Stimulated activated naive CD8-positive, alpha-beta T cell treated with anti-CD3 and anti-CD28 coated beads, Interleukin-15, amount 100 ng/mL, for 72 hours (primary cell): ENCODE measurements around the gene BTBD8.

Experiments
- ATAC-seq: fragments of 150-1000 bp; cut with Tn5 transposase; 2 replicates; pipeline ENCODE4 v1.10.0; 2021; ENCODE audit warnings: mild to moderate bottlenecking, moderate library complexity
- DNase-seq, 2 donors: peaks; one replicate each; pipeline ENCODE4 v3.0.0; 2021 to 2022
- H3K27ac Mint-ChIP-seq, 2 donors: one replicate each; pipeline ENCODE4 v1.8.0; 2022; ENCODE audit warnings: mild to moderate bottlenecking in 2 of 2, mixed read lengths in 2 of 2, moderate library complexity in 2 of 2
- H3K27me3 Mint-ChIP-seq: one replicate; pipeline ENCODE4 v1.8.0; 2022; ENCODE audit warnings: mixed read lengths
- H3K4me1 Mint-ChIP-seq: one replicate; pipeline ENCODE4 v1.8.0; 2022; ENCODE audit warnings: mild to moderate bottlenecking, mixed read lengths
- H3K4me3 Mint-ChIP-seq, 2 donors: one replicate each; pipeline ENCODE4 v1.8.0; 2022; ENCODE audit warnings: mild to moderate bottlenecking in 2 of 2, mixed read lengths in 2 of 2, moderate library complexity in 1 of 2
- H3K9me3 Mint-ChIP-seq, 2 donors: one replicate each; pipeline ENCODE4 v1.8.0; 2022; ENCODE audit warnings: mixed read lengths in 2 of 2

The BTBD8 gene

GRCh38 chr1:92203105-92203504, 123.0 kb downstream of the BTBD8 start:
- Mint-ChIP-seq H3K27ac (no peak overlapping the region), H3K27me3 (no peaks in the 10 kb centered on the region)

GRCh38 chr1:92210701-92211100, 130.6 kb downstream of the BTBD8 start:
- Mint-ChIP-seq H3K4me1 (peaks cover 8% of the 10 kb centered on the region), H3K9me3 (no peaks in the 10 kb centered on the region), H3K4me3 (no peak overlapping the region), H3K27me3 (no peaks in the 10 kb centered on the region), H3K27ac (no peak overlapping the region)
- DNase-seq (no peak), ATAC-seq (no peak)

More at GRCh38 chr1:92203105-92203504, 123.0 kb downstream of the BTBD8 start:
- Mint-ChIP-seq H3K4me1 (peaks cover 15% of the 10 kb centered on the region), H3K4me3 (no peak overlapping the region), H3K9me3 (peaks cover 8 to 10% of the 10 kb centered on the region in 2 donors)
- DNase-seq = no peak
- ATAC-seq = no peak

- Mint-ChIP-seq H3K27ac (no peak overlapping the region), H3K4me3 (no peak overlapping the region), H3K27me3 (no peaks in the 10 kb centered on the region), H3K4me1 (peaks cover 8% of the 10 kb centered on the region), H3K9me3 (no peaks in the 10 kb centered on the region)
- DNase-seq = no peak
- ATAC-seq = no peak
These were observed 131.0 kb downstream of the BTBD8 start for GRCh38 chr1:92211166-92211565.

- H3K9me3 Mint-ChIP-seq = no peaks in the 10 kb centered on the region
- H3K27me3 Mint-ChIP-seq = no peaks in the 10 kb centered on the region
- no peak for ATAC-seq
- H3K4me1 Mint-ChIP-seq = no peaks in the 10 kb centered on the region
- H3K4me3 Mint-ChIP-seq = no peak within 1 kb of the TSS
- H3K27ac Mint-ChIP-seq = no peak within 1 kb of the TSS
- DNase-seq = no peak
These were observed 137.6 kb downstream of the BTBD8 start, which contains the start of gene C1orf146 for GRCh38 chr1:92217721-92218120. Gene C1orf146, plus strand, starts transcription at chr1:92217915. Its CDS starts 13,506 bp downstream, at chr1:92231421.

- Mint-ChIP-seq H3K9me3 (no peaks in the 10 kb centered on the region), H3K4me1 (no peaks in the 10 kb centered on the region), H3K27ac (no peak overlapping the region), H3K4me3 (no peak overlapping the region), H3K27me3 (no peaks in the 10 kb centered on the region)
- ATAC-seq = no peak
- DNase-seq = no peak
These were observed 138.4 kb downstream of the BTBD8 start for GRCh38 chr1:92218559-92218958.

GRCh38 chr1:92219028-92219427, 138.9 kb downstream of the BTBD8 start:
- ATAC-seq (no peak), DNase-seq (no peak)
- Mint-ChIP-seq H3K4me3 (no peak overlapping the region), H3K27me3 (no peaks in the 10 kb centered on the region), H3K27ac (no peak overlapping the region), H3K4me1 (no peaks in the 10 kb centered on the region), H3K9me3 (no peaks in the 10 kb centered on the region)

GRCh38 chr1:92228401-92228800, 148.3 kb downstream of the BTBD8 start:
- no peaks in the 10 kb centered on the region for H3K27me3 Mint-ChIP-seq
- H3K9me3 Mint-ChIP-seq = no peaks in the 10 kb centered on the region
- DNase-seq (no peak), ATAC-seq (no peak)
- no peaks in the 10 kb centered on the region for H3K4me1 Mint-ChIP-seq
- no peak overlapping the region for H3K27ac Mint-ChIP-seq
- H3K4me3 Mint-ChIP-seq = no peak overlapping the region

GRCh38 chr1:92230736-92231135, 150.6 kb downstream of the BTBD8 start:
- ATAC-seq (no peak), DNase-seq (no peak)
- Mint-ChIP-seq H3K27me3 (no peaks in the 10 kb centered on the region), H3K27ac (no peak overlapping the region), H3K4me3 (no peak overlapping the region), H3K4me1 (no peaks in the 10 kb centered on the region), H3K9me3 (no peaks in the 10 kb centered on the region)
